ENCODE results near the gene LLGL2. TPM values are rescaled to one million over a fixed set of nuclear protein-coding genes. Genes with fewer than 3 reads are reported as not detected.

Gene LLGL2
- polyA plus RNA-seq, 1 donor, result 13.5 TPM

DNA sequence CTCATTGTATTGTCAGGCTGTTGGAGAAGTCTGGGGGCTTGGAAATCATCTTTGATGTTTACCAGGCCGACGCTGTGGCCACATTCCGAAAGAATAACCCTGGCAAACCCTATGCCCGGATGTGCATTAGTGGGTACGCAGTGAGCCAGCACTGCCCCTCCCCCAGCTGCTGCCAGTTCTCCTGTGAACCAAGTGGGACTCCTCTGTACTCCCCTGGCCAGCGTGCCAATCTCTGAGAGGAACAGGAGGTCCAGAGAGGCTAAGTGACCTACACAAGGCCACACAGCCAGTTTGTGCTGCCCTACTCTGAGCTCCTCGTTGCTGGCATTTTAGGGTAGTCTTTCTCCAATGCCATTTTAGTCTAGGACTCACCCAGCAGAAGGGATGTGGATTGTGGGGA, 1.9 kb upstream of the LLGL2 start:
- DNase-seq, result no peak

DNA sequence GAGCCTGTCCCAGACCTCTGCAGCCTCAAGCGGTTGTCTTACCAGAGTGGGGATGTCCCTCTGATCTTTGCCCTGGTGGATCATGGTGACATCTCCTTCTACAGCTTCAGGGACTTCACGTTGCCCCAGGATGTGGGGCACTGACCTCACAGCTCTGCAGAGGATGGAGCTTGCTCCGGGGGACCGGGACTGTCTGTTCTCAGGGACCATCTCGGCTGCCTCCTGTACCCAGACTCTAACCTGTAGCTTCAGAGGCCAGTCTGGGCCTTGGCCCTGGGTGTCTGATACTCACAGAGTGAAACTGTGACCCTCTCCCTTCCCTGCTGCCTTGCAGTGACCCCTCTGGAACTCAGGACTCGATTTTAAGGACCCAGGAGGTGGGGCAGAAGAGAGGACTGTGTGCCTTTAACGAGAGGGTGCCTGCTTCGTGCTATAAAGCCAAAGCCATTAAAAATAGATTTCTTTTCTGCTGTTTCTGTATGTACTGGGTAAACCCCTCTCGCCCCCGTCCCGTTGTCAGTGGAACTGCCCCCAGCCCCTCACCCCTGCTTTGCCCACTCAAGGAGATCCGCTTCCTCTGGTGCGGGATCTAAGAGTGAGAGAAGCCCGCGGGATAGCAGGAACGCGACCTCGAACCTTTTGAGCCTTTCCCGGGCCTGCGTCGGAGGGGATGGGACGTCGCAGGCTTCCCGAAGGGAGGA, 1.1 kb upstream of the LLGL2 start:
- no peak for DNase-seq

DNA sequence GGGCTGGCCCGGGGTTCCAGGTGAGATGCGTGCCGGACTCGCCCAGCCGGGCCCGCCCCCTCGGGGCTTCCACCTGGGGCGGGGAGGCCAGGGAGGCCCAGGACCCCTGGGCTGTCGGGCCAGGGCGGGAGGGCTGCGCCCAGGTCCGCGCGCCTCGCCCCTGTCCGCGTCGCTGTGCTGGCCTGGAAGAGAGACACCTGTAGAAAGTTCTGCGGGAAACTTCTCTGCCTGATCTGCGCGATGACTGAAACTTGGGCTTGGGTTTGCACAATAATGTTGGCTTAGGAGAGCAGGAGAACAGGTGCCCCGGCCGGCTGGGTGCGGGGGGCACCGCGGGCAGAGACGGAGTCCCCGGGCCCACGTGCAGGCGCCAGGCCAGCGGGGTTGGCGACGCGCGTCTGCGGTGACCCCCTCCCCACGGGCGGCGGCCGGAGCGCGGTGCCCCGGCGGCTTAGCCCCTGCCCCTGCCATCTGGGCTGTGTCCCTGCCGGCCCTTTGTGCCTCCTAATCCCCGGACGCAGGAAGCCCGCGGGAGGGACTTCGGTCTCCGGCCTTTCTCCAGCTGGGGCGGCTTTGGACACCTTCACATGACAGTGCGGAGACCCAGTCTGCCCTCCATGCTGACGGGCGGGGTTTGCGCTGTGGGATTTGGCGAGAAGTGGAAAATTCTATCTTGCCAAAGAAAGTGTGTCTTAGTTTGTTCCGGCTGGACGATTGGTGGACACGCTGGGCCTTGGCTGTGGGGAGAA, 483 bp downstream of the LLGL2 start:
- DNase-seq, result no peak

DNA sequence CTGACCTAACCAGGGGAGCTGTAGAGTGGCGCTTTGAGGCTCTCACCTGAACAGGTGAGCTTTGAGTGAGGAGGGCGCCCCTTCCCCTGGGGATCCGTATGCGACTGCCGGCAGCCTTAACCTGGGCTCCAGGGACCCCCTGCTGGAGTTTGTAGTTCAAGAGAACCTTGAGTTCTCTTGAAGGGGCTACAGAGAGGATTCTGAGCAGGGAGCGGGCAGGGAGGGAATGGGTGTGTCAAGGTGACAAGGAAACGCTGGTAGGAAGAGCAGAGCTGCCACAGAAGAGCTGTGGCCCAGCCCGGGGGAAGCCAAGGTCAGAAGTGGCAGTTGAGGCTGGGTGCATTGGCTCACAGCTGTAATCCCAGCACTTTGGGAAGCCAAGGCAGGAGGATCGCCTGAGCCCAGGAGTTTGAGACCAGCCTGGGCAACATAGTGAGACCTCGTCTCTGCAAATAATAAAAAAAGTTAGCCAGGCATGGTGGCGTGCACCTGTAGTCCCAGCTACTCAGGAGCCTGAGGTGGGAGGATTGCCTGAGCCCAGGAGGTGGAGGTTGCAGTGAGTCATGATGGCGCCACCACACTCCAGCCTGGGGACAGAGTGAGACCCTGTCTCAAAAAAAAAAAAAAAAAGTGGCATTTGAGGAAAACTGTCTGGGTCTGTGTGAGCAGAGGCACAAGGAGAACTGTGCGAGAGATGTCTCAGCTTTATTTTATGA, 1.2 kb downstream of the LLGL2 start:
- no peak for DNase-seq

DNA sequence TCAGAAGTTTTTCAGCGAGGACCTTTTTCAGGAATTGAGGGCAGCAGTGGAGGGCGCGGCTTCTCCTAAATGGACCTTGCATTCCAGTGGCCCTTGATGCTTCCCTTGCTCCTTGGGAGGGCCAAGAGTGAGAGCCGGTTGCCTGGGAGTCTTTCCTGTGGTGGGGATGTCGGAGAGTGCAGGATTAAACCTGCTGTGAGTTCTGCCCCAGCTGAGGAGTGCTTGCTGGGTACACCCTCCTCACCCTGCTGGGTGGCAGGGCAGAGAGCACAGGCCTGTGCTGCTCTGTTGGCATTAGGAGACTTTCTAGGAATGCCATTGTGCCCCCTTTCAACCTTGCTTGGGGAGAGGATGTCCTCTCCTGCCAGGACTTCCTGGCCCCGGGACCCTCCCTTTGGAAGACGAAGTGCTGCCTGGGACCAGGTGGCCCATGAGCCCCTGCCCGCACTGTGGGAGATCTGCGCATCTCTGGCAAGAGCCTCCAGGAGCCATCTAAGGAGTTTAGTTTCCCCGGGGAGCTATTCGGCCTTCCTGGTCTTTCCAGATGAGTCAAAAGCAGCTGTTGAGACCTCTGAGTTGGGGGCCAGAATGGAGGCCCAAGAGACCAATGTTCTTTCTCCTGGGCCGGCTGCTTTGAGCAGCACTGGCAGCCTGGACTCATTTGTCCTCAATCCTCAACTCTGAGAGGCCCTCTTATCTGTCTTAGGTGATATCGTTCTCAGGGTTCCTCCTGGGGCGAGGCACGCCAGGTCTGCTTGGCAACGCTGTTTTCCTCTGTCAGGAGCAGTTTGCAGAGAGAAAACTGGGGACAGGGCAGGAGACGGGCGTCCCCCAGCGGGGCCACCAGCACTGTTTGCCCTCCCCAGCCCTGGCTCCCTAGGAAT, 5.6 kb downstream of the LLGL2 start:
- DNase-seq, result no peak

DNA sequence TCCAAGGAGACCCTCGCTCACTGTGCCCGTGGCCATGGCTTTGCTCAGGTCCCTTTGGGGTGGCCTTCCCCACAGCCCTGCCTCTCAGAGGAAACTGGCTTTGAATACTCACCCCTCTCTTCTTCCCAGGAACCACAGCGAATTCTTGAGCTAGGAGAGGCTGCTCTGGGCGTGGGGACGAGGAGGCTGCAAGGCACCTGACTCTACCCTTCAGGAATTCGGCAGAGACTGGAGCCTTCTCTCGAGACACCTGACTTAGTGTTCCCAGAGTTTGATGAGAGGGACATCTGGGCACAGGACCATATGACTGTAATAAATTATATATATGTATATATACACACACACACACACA, 6.2 kb downstream of the LLGL2 start:
- DNase-seq, result no peak

DNA sequence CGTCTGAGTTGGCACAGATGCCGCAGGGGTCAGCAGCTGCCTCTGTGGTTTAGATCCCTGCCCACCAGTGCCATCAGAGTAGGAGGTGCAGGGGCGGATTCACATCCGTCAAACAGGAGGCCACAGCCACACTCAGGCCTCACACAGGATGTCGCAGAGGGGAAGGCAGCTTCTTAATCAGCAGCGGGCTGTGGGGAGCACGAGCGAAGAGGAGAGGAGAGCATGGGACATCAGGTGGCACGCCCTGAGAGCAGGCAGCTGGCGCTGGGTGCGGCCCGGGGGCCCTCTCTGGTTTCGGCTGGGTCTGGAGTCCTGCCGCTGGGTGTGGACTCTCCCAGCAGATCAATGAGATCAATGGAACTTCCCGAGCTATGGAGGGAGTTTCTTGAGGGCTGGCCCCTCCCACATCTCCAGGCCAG, 9.6 kb downstream of the LLGL2 start:
- DNase-seq, result no peak

DNA sequence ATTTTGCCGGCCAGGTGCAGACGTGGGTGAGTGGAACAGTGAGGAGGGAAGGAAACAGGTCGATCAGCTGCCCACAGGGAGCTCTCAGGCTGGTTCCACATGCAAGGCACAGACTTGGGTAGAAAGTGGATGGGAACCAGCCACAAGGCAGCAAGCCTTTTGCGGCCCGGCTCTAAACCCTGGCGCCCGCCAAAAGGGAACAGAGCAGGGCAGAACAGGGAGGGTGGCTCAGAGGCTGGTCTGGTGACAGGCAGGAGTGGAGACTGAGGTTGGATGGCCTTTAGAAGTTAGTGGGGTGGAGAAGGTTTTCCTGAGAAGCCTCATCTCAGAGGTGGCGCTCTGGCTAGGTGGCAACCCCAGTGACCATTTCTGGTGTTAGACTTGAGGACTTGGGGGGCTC, 10.4 kb downstream of the LLGL2 start:
- DNase-seq, result no peak

DNA sequence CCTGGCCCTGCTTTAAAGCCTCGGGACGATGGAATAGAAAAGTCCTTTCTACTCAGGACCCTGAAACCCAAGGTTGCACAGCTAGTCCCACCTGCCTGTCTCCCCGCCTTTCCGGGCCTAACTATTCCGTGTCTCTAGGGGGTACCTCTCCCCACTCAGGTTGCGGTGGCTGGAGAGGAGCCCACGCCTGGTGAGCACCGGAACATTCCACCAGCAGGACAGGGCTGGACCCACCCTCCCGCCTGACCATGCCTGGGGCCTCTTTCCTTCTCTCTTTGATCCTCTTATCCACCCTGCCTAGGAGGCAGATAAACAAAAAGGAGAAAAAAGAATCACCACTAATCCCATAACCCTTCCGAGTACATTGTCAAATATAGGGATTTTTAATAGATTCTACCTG, 10.9 kb downstream of the LLGL2 start:
- DNase-seq, result no peak

DNA sequence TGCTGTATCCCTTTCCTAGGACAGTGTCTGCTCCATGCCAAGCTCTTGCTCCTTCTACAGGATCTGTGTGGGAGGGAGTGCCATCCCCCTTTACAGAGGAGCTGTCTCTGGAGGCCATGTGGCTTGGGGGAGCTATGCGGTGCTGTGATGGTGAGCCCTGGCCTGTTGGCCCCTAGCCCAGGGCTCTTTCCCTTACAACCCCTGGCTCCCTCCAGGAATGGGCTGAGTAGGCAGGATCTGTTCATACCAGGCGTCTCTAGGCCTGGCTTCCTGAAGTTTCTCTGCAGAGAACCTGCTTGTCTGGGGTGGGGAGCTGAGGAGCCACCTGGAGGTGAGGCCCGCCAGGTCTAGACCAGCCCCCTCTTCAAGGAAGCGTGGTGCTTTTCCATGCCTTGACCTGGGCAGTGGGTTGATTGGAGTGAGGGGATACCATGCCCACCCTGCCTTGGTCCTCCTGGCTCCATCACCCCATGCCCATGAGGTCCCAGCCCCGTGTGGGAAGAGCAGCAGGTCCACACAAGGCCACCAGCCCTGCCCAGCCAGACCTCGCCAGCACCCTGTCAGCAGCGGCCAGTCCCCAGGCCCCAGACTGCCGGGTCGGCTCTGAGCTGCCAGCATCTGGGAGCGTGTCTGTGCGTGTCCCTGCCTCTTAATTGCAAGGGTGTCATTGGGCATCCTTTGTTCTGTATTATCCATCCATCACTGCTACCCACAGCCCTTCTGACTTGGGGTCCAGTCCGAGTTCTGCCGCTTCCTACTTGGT, 14.7 kb downstream of the LLGL2 start:
- no peak for DNase-seq

DNA sequence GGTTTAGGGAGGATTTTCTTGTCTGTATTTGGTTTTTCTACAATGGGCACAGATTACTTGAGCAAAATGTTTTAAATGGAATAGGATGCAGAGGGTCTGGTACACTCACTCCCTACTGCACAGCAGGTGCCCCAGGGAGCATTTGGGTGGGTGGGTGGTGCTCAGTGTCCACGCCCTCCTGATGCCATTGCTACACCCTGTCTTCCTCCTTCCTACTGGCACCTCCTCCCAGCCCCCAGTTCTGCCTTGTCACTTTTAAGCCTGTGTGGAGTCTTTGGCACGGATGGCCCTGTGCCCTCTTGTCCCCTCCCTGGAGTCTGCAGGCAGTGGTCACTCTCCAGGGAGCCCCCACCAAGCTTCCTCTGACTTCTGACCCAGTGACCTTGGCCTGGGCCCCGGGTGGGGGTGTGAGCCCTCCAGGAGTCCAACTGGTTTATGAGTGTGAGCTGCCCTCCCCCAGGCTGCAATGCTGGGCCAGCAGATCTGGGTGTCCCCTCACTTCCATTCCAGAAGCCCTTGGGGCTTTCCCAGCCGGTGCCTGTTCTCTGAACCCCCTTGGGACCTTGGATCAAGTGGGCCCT, 15.5 kb downstream of the LLGL2 start:
- DNase-seq, result no peak

DNA sequence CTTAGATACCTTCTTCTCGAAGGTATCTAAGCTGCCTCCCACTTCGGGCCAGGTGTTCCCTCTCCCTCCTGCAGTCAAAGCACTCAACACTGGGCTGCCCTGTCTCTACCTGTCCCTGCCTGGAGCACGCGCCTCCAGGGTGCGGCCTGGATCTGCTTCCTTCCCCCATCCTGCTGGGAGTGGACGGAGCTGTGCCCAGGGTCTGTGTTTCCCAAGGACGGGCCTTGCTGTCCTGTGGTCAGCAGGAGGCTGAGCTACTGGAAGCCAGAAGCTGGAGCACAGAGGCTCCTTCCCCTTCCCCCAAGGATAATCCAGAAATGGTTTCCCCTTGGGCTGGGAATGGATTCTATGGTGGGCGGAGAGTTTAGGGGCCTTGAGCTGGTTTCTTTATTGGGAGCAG, 16.7 kb downstream of the LLGL2 start:
- DNase-seq, result no peak

DNA sequence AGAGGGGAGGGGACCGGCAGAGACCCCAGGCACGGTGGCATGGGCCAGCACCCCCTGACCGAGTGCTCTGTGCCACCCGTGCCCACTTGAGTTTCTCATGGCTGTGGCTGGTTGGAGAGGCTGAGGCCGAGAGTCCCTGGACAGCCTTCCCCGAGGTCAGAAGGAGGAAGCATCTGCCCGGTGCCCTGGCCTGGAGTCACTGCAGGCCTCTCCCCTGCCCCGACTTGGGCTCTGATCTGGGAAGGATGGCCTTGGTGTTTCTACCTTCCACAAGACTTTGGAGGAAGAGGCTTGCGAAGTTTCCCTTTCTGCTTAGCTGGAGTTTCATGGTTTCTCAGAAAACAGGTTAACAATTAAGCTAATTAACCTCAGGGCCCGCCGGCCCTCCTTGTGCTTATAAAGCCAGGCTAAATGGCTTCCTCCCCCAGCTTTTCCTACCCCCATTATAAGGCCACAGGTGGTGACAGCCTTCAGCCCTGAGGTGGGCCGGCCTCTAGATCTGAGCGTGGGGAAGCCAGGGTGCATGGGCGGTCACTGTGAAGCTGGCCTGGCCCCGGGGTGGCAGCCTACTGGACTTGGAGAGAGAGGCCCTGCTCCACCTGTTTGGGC, 17.3 kb downstream of the LLGL2 start:
- no peak for DNase-seq

DNA sequence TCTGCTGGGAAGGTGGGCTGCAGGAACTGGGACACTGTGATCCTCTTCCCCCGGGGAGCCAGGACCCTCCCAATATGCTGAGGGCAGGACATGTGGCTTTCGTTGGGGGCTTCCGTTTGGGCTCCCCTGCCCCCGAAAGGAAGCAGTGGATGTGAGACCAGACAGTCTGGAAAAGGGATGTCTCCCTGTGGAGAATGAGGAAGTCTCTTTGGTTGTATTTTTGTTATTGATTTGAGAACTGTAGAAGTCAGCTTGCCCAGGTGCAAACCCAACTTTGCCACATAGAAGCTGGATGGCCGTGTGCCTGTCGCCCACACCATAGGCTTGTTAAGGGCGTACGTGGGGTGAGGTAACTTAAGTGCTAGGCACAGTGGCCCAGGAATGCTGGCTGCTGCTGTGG, 18.8 kb downstream of the LLGL2 start:
- no peak for DNase-seq

DNA sequence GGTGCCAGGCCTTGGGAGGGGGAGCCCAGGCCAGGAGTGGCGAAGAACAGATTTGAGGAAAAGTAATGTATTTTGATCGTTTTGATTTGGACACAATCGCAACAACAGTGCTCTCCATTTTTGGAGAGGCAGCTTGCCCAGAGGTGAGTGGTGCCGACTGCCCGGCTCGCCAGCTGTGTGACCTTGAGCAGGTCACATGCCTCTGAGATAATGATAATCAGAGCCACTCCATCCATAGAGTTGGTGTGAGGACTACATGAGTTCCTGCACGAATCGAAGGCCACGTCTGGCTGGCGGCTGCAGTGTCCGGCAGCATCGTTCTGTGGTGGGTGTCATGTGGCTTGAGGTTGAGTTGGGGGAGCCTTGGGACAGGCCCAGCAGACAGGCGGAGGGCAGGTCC, 20.7 kb downstream of the LLGL2 start:
- DNase-seq, result no peak

DNA sequence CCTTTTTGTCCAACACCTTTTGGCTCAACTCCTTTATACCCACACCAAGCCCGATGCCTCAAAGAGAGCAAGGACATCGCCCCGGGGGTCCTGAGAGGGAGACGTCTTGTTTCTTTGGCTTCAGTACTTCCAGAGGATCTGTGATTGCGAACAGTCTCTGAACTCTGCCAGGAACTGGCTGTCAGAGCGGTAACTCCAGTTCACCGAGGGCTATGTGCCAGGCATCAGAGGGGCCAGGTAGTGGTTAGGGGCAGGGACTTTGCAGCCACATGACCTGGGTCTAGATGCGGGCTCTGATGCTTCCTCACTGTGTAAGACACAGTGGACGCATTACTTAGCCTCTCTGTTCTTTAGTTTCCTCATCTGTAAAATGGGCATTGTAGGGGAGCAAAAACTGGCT, 21.6 kb downstream of the LLGL2 start:
- no peak for DNase-seq

DNA sequence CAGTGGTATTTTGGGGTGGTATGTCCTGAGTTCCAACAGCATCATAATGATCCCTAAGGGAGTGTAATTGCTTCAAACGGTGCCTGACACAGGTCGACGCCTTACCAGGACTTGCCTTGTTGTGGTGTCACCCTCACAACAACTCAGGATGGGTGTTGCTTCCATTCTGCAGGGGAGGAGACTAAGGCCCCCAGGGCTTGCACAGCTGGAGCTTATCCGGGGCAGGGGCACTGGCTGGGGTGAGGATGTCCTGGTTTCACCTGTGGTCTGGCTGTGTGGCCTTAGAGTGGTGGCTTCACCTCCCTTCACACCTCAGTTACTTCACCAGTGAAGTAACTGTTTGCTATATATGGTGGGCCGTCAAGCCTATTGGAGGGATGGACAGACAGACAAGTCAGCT, 23.3 kb downstream of the LLGL2 start:
- no peak for DNase-seq

DNA sequence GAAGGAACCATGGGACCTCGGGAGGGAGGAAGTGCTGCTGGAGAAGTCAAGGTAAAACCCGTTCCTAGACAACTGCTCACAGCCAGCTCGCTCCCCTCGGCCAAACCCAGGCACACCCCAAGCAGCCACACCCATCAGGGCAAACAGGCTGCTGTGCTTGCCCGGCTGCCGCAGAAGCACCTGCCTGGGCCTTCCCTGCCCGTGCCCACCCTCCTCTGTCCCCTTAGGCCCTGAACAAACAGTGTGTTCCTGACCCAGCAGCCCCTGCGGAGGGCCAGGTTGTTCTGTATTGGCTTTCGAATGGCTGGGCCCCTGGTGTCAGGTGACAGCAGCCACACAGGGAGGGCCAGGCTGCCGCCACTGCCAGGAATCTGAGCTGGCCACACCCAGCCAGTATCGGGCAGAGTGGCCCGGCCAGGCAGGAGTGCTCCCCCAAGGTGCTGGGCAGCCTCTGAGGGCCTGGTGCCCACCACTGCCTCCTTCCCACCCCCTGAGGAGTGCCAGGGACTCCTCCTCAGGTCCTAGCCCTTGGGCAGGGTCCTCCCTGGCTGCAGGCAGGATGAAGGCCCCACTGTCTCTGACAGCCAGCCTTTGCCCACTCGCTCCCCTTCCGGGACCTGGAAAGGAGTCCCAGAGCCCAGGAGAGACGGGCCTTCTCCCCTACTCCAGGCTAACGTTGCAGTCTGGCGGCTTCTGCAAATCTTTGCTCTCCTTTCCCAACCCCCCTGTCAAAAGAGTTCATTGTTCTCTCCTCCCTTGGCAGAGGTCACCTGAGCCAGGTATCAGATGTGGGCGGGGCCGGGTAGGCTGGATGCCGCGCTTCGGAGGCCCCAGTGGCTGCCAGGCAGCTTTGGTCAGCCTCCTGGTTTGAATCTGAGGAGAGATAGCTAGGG, 24.0 kb downstream of the LLGL2 start:
- DNase-seq, result no peak

DNA sequence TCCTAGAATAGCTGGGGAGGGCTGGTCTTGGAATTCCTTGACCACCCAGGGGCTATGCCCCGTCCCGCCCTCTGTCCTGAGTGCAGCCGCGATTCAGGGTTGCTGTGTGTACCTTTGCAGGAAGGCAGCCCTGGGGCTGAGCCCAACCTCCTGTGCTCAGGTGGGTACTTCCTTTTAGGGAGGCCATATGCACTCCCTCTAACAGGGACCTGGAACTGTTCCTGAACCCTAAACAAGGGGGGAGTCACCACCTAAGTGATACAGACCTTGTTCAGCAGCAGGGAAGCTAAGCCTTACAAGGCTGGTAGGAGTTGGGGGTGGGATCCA, 24.6 kb downstream of the LLGL2 start:
- no peak for DNase-seq

DNA sequence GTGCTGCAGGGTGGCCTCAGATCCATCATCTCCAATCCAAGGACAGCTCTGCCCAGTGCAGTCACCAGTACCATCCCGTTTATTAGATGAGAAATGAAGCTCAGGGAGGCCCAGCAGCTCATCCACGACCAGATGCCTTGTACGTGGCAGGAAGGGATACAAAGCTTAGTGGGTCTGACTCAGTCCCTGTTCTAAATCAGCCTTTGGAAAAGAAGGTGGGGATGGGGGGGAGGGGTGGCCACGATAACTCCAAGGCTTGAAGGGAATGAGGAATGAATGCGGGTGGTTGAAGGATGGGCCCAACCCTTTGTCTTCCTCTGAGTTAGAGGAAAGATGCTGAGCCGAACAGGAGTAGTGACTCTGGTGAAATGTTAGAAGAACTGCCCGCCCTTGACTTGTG, 25.8 kb downstream of the LLGL2 start:
- DNase-seq, result no peak

Measured in hindlimb muscle (tissue), 1 donor.